Mesothelial cell of epicardium (in vitro differentiated cells): Measurements from ENCODE around the gene RGMA. TPM values are rescaled to one million over a fixed set of nuclear protein-coding genes. Genes with fewer than 3 reads are reported as not detected.

Experiments used
- DNase-seq, 2 experiments: peaks; one replicate each; pipeline ENCODE4 v3.0.0; 2021; ENCODE audit warnings: low spot score in 2 of 2; ENCODE audit not compliant: unreplicated experiment in 2 of 2
- H3K27ac Mint-ChIP-seq: 2 replicates; pipeline ENCODE4 v1.8.0; 2021; ENCODE audit warnings: mixed read lengths
- H3K27me3 Mint-ChIP-seq: 2 replicates; pipeline ENCODE4 v1.8.0; 2021; ENCODE audit warnings: low read depth, mixed read lengths
- H3K36me3 Mint-ChIP-seq: 2 replicates; pipeline ENCODE4 v1.8.0; 2021; ENCODE audit warnings: mixed read lengths
- H3K4me1 Mint-ChIP-seq: 2 replicates; pipeline ENCODE4 v1.8.0; 2021; ENCODE audit warnings: mixed read lengths
- H3K4me3 Mint-ChIP-seq: 2 replicates; pipeline ENCODE4 v1.8.0; 2021; ENCODE audit warnings: mild to moderate bottlenecking, moderate library complexity, mixed read lengths
- H3K9me3 Mint-ChIP-seq: 2 replicates; pipeline ENCODE4 v1.8.0; 2021; ENCODE audit warnings: mixed read lengths
- total RNA-seq: library from RNA; stranded (reverse); gene quantifications from 3 replicates; pipeline ENCODE4 v1.2.1, GENCODE V29; 2021
- TF ChIP-seq, protein P1 (sequence below): fragments of 200-600 bp; sonication (generic); IDR thresholded peaks from one replicate; pipeline ENCODE4 v1.5.0; 2021; ENCODE audit warnings: antibody characterized with exemption; ENCODE audit not compliant: unreplicated experiment

Gene RGMA
- total RNA-seq, 1 donor from 2014 or later: 26.1 TPM

GRCh38 chr15:93019971-93020370, 69.0 kb downstream of the RGMA start:
- no peak for DNase-seq
- no peak overlapping the region for H3K4me3 Mint-ChIP-seq
- peaks cover 81% of the 10 kb centered on the region for H3K36me3 Mint-ChIP-seq
- no peaks in the 10 kb centered on the region for H3K27me3 Mint-ChIP-seq
- no peak overlapping the region for H3K27ac Mint-ChIP-seq
- TF ChIP-seq, protein P1, sequence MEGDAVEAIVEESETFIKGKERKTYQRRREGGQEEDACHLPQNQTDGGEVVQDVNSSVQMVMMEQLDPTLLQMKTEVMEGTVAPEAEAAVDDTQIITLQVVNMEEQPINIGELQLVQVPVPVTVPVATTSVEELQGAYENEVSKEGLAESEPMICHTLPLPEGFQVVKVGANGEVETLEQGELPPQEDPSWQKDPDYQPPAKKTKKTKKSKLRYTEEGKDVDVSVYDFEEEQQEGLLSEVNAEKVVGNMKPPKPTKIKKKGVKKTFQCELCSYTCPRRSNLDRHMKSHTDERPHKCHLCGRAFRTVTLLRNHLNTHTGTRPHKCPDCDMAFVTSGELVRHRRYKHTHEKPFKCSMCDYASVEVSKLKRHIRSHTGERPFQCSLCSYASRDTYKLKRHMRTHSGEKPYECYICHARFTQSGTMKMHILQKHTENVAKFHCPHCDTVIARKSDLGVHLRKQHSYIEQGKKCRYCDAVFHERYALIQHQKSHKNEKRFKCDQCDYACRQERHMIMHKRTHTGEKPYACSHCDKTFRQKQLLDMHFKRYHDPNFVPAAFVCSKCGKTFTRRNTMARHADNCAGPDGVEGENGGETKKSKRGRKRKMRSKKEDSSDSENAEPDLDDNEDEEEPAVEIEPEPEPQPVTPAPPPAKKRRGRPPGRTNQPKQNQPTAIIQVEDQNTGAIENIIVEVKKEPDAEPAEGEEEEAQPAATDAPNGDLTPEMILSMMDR: no peak
- no peaks in the 10 kb centered on the region for H3K4me1 Mint-ChIP-seq
- no peaks in the 10 kb centered on the region for H3K9me3 Mint-ChIP-seq

DNA sequence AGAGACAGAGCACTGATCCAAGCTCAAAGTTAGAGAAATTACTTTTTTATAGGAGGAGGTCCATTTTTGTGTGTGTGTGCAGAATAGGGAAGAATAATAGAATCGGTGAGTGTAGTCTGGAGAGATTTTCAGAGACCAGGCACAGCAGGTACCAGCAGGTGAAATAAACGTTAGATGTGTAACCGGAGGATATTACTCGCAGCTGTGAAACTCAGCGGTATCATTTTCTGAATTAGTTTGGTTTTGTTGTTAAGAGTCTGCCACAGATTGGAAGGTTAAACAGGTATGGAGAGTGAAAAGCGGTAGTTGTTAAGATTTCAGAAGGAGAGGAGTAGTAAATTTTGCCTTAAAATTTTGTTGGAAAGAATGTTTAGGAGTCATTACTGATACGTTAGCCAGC, 69.9 kb downstream of the RGMA start:
- peak overlapping the region; percentile 10 for H3K27ac Mint-ChIP-seq

DNA sequence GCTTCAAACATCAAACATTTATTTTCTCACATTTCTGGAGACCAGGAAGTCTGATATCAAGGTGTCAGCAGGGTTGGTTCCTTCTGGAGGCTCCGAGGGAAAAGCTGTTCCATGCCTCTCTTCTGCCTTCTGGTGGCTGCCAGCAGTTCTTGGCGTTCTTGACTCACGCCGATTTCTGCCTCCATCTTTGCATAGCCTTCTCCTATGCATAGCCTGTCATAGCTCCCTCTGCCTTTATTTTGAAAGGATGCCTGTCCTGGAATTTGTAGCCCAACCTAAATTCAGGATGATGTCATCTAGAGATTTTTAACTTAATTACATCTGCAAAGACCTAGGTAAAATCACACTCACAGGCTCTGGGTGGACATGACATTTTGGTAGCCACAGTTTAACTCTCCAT, 70.4 kb downstream of the RGMA start:
- no peak for DNase-seq
- Mint-ChIP-seq H3K4me1 (no peaks in the 10 kb centered on the region), H3K36me3 (peaks cover 79% of the 10 kb centered on the region), H3K27ac (no peak overlapping the region), H3K27me3 (no peaks in the 10 kb centered on the region), H3K9me3 (no peaks in the 10 kb centered on the region), H3K4me3 (no peak overlapping the region)
- TF ChIP-seq, protein P1: no peak

More for the DNA sequence above, 69.9 kb downstream of the RGMA start:
- H3K4me1 Mint-ChIP-seq: no peaks in the 10 kb centered on the region
- H3K4me3 Mint-ChIP-seq: no peak overlapping the region
- no peaks in the 10 kb centered on the region for H3K9me3 Mint-ChIP-seq
- TF ChIP-seq, protein P1: no peak
- no peaks in the 10 kb centered on the region for H3K27me3 Mint-ChIP-seq
- H3K36me3 Mint-ChIP-seq: peaks cover 81% of the 10 kb centered on the region
- DNase-seq: no peak

DNA sequence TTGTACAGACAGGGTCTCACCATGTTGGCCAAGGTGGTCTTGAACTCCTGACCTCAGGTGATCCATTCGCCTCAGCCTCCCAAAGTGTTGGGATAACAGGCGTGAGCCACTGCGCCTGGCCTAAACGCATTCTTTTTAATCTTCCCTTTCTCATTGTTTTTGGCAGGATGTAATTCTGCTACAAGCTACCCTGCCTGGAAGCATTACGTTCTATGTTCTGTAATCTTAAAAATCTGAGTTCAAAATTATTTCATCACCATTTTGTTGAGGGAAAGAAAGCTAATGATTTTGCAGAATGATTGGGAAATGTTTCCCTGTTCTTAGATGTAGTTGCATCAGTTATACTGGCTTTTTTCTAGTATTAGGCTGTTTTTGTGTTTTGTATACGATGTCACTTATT, 71.5 kb downstream of the RGMA start:
- DNase-seq: no peak
- TF ChIP-seq, protein P1: no peak
- Mint-ChIP-seq H3K4me3 (no peak overlapping the region), H3K9me3 (no peaks in the 10 kb centered on the region), H3K27me3 (no peaks in the 10 kb centered on the region), H3K36me3 (peaks cover 77% of the 10 kb centered on the region), H3K27ac (no peak overlapping the region), H3K4me1 (no peaks in the 10 kb centered on the region)

GRCh38 chr15:93012786-93013185, 76.2 kb downstream of the RGMA start:
- Mint-ChIP-seq H3K4me3 (no peak overlapping the region), H3K27ac (no peak overlapping the region), H3K4me1 (no peaks in the 10 kb centered on the region), H3K9me3 (no peaks in the 10 kb centered on the region), H3K27me3 (no peaks in the 10 kb centered on the region), H3K36me3 (peaks cover 61% of the 10 kb centered on the region)
- TF ChIP-seq, protein P1: no peak
- DNase-seq: no peak

DNA sequence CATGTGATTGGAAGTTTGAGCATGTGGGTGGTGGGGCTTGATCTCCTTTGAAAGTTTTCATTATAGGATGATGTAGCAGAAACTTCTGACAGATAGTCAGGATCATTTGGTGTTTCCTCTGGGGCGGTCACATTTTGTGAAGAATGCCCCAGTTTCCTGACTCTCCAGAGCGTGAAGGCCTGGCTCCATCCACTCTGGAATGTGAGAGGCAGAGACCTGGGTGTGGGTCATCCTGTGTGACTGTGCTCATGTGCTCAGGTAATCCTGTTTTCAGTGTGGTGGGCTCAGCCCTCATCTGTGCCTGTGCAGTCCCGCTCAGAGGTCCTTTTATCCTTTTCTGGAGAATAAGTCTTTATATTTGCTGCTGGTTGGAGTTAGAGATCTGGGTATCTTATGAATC, 81.0 kb downstream of the RGMA start:
- H3K27me3 Mint-ChIP-seq: no peaks in the 10 kb centered on the region
- H3K27ac Mint-ChIP-seq: peak overlapping the region; percentile 20
- no peaks in the 10 kb centered on the region for H3K4me1 Mint-ChIP-seq
- DNase-seq: no peak
- H3K36me3 Mint-ChIP-seq: peaks cover 56% of the 10 kb centered on the region
- H3K9me3 Mint-ChIP-seq: no peaks in the 10 kb centered on the region
- no peak overlapping the region for H3K4me3 Mint-ChIP-seq
- TF ChIP-seq, protein P1: no peak
